Measurements from ENCODE around the gene SOX2.

GRCh38 chr3:181718987-181719911 is 7.5 kb downstream of the SOX2 start:
- TF ChIP-seq CTCF (IDR thresholded peaks at IDR 0.05; ENCODE audit: insufficient read depth, low read length, poor library complexity, severe bottlenecking) (no peak), EZH2phosphoT487 (conservative IDR thresholded peaks at IDR 0.05; ENCODE audit: low read length) (no peak)

Data from SU-DHL-6 (cell line).